Heart right ventricle (tissue), 16 donors: ENCODE results near the gene MXD1. TPM values are rescaled to one million over a fixed set of nuclear protein-coding genes. Genes with fewer than 3 reads are reported as not detected.
A peak's percentile ranks its signal among the peaks of the same experiment; 100 is the strongest.

Experiments used
- ATAC-seq, 8 donors: fragments of 200-7000 bp; cut with Tn5 transposase; one replicate each; pipeline ENCODE4 v1.9.1; 2020; ENCODE audit warnings: mild to moderate bottlenecking in 8 of 8, moderate library complexity in 8 of 8, moderate number of reproducible peaks in 1 of 8
- DNase-seq, 2 donors: peaks; one replicate each; pipeline ENCODE4 v3.0.0-alpha.2; 2020
- H3K27ac ChIP-seq, 10 donors: fragments of 200-600 bp; sonication (generic) in 2 of 10; one replicate each; pipeline versions ENCODE4 v1.5.0 to v1.8.0; 2020 to 2022; ENCODE audit warnings: mild to moderate bottlenecking in 3 of 10
- H3K27me3 ChIP-seq, 7 donors: fragments of 200-600 bp; one replicate each; pipeline ENCODE4 v1.8.0; 2021 to 2022; ENCODE audit warnings: mild to moderate bottlenecking in 2 of 7
- H3K36me3 ChIP-seq, 9 donors: fragments of 200-600 bp; sonication (generic) in 1 of 9; one replicate each; pipeline versions ENCODE4 v1.5.0 to v1.8.0; 2020 to 2022; ENCODE audit warnings: mild to moderate bottlenecking in 2 of 9
- H3K4me1 ChIP-seq, 9 donors: fragments of 200-600 bp; sonication (generic) in 1 of 9; one replicate each; pipeline versions ENCODE4 v1.5.0 to v1.8.0; 2020 to 2022; ENCODE audit warnings: mild to moderate bottlenecking in 4 of 9
- H3K4me3 ChIP-seq, 10 donors: fragments of 200-600 bp; sonication (generic) in 2 of 10; one replicate each; pipeline versions ENCODE4 v1.5.0 to v1.8.0; 2020 to 2022; ENCODE audit warnings: mild to moderate bottlenecking in 7 of 10, moderate library complexity in 2 of 10
- H3K9me3 ChIP-seq, 11 donors: fragments of 200-600 bp in 10 of 11; sonication (generic) in 2 of 11; one replicate each; pipeline versions ENCODE4 v1.5.0 to v1.8.0; 2013 to 2022; ENCODE audit warnings: mild to moderate bottlenecking in 2 of 11, control low read depth in 1 of 11, moderate library complexity in 1 of 11
- WGBS, 2 donors: extraction: QIAGEN DNeasy Blood & Tissue Kit; methylation state at CpG; one replicate each; pipeline ENCODE4 v1.1.7; 2013; ENCODE audit warnings: inconsistent platforms in 1 of 2; 5-methylcytosine and 5-hydroxymethylcytosine counted together
- intact Hi-C, 10 donors: fragments of 100-400 bp; cut with DNase I; formaldehyde crosslinking; loops; one replicate each; pipeline versions ENCODE4 v1.11.1 to v1.14.2; 2022
- long read RNA-seq, 3 donors: library from polyadenylated mRNA; unstranded; transcript quantifications; one replicate each; pipeline ENCODE4 v2.0.0, GENCODE V29; 2020 to 2021
- polyA plus RNA-seq, 2 donors: library from polyadenylated mRNA; stranded (reverse); fragments of 200-250 nt; gene quantifications; one replicate each; pipeline ENCODE4 v1.2.3, GENCODE V29; 2013
- total RNA-seq, 10 donors: library from RNA; stranded (reverse); fragmentation: NEBNext Ultra II Directional in 3 of 10; extraction: Animal tissue kit (Norgen Biotek cat#: 25700) in 3 of 10; gene quantifications; one replicate each; pipeline versions ENCODE4 v1.2.1 to v1.2.4, GENCODE V29; 2021 to 2023
- TF ChIP-seq, protein P1 (sequence below), 9 donors: fragments of 200-600 bp; sonication (generic) in 2 of 9; IDR thresholded peaks; one replicate each; pipeline versions ENCODE4 v1.5.0 to v1.8.0; 2021 to 2022; ENCODE audit warnings: antibody characterized with exemption in 9 of 9, mild to moderate bottlenecking in 5 of 9, moderate library complexity in 1 of 9
- donor health status: Arrhythmogenic right ventricular cardiomyopathy.
- donor health status: ischemic (EF 13 %, LVEDD 7.1; RV severe dilation, severe dysfunction).
- donor health status: healthy with polysubstance abuse.
- donor health status: DM: no; HTN: yes; CAD: no.
- donor health status: DM: no; HTN: no; CAD: no.
- donor health status: ischemic (EF 25% LVEDD 6.9; RV normal size, moderate dysfunction).
- donor health status: ischemic (EF 25% LVEDD 5.7; RV mildly dilated, moderate dysfunction).
- donor health status: healthy.
- donor health status: DM: yes; HTN: yes; CAD: no.
- donor health status: Ischemic cardiomyopathy.
- donor health status: ischemic (EF 35%, LVEDD 5.7; RV mildly dilated, moderate dysfunction).
- donor health status: nonischemic (EF 11% LVEDD 7.7; RV severe dilation, severe dysfunction).
- donor health status: DM: yes; HTN: yes; CAD: no.
- donor health status: PGD.
- donor health status: ischemic (EF 29% LVEDD 5.4; RV normal size, mild dysfunction).
- donor health status: nonischemic (EF 23%, LVEDD 6.1; RV moderate dilation, normal function).

Gene MXD1, protein sequence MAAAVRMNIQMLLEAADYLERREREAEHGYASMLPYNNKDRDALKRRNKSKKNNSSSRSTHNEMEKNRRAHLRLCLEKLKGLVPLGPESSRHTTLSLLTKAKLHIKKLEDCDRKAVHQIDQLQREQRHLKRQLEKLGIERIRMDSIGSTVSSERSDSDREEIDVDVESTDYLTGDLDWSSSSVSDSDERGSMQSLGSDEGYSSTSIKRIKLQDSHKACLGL
- total RNA-seq, result 10 to 100 TPM in 2 of 10 donors, 1 to 10 TPM in 8; 4.4 to 11.6 (median 6.6) TPM
- polyA plus RNA-seq, result 1 to 10 TPM; 2.0 to 2.3 TPM
- long read RNA-seq, donor 1, full-length matches to known transcripts, result 1 of 6 reads
- long read RNA-seq, donor 1, partial matches to known transcripts, result 0 of 6 reads
- long read RNA-seq, donor 1, other reads (novel, unspliced or antisense), result 5 of 6 reads
- long read RNA-seq, donor 2, partial matches to known transcripts, result 0 of 5 reads
- long read RNA-seq, donor 2, other reads (novel, unspliced or antisense), result 5 of 5 reads
- long read RNA-seq, donor 3, partial matches to known transcripts, result 1 of 13 reads
- long read RNA-seq, donor 3, other reads (novel, unspliced or antisense), result 12 of 13 reads

DNA sequence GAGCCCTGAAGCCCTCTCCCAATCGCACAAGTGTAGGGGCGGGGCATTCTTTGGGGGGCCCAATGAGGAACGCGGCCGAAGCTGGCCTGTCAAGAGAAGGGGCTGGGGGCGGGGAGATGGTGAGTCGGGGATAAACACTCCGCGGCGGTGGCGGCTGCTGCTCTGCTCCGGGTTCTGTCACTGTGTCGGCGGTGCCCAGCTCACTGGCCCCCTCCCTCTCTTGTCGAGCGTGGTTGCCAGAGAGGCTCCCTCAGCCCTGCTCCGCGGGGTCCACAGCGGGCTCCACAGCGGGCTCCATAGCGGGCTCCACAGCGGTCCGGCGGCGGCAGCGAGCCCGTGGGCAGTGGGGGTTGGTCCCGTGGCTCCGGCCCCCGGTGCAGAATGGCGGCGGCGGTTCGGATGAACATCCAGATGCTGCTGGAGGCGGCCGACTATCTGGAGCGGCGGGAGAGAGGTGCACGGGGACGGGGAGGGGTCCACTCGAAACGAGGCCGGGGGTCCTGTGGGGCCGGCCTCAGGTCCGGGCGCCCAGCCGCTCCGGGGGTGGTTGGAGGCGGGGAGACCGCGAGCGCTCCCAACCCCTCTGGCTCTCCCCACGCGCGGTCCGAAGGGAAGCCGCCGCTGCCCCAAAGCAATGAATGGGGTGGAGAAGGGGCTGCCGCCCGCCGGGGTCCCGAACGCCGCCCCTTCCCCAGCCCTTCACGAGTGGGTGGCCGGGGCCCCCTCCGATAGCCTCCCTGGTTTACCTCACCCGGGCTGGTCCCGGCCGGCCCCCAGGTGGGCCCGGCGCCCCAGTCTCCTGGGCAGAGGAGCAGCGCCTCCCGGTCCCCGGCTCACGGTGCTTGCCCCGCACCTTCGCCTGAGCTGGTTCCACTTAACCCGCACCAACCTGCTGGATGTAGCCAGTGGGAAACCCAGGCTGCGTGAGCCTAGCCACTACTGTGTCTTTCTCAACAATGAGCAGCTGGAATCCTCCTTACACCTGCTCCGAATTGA, at the start of gene MXD1:
TSS of gene MXD1 (plus strand) at position 160 of the 996 bp plus-strand sequence. CDS start at position 382, 222 bp downstream.
- Histone ChIP-seq H3K9me3 (no peaks in the 10 kb centered on the region), H3K4me3 (peak within 1 kb of the TSS; percentile 49 to 95 (median 87)), H3K36me3 (peaks cover 0 to 57% (median 0%) of the 10 kb centered on the region in 9 donors), H3K27me3 (no peaks in the 10 kb centered on the region), H3K4me1 (peaks cover 0 to 59% (median 34%) of the 10 kb centered on the region in 9 donors), H3K27ac (peak within 1 kb of the TSS; percentile 80 to 97 (median 96))
- WGBS, 2 donors, result 1% methylated on average over 77 to 81 of the region's 81 CpGs
- intact Hi-C loops, result loop anchor here (1.0 to 10.0 kb wide), 13 partner anchors 20 to 387 kb away; partner anchors contain the start of genes FAM136A (in 4 of the 10), PCBP1 (in 4 of the 10) and SNRPG (in 2 of the 10)
- DNase-seq, result peak in 1 of 2 donors; percentile 99
- peak in 3 of 8 donors; percentile 0 to 94 (median 8) for ATAC-seq
- TF ChIP-seq, protein P1, sequence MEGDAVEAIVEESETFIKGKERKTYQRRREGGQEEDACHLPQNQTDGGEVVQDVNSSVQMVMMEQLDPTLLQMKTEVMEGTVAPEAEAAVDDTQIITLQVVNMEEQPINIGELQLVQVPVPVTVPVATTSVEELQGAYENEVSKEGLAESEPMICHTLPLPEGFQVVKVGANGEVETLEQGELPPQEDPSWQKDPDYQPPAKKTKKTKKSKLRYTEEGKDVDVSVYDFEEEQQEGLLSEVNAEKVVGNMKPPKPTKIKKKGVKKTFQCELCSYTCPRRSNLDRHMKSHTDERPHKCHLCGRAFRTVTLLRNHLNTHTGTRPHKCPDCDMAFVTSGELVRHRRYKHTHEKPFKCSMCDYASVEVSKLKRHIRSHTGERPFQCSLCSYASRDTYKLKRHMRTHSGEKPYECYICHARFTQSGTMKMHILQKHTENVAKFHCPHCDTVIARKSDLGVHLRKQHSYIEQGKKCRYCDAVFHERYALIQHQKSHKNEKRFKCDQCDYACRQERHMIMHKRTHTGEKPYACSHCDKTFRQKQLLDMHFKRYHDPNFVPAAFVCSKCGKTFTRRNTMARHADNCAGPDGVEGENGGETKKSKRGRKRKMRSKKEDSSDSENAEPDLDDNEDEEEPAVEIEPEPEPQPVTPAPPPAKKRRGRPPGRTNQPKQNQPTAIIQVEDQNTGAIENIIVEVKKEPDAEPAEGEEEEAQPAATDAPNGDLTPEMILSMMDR (IDR thresholded peaks at IDR 0.05), result no peak

DNA sequence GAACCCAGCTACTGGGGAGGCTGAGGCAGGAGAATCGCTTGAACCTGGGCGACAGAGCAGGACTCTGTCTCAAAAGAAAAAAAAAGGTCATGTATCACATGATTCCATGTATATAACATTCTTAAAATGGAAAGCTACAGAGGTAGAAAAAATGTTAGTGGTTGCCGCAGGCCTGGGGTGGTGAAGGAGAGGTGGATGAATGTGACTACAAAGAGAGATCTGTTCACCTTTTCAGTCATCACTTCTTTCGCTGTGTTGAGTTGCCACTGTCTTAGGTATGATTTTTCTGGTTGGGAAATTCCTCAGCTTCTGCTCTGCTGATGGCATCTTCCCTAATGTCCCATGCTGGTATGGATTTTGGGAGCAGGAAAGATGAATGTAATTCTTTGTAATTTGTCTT, 26.5 kb upstream of the MXD1 start:
- intact Hi-C loops, result no loop called here
- ATAC-seq, result no peak
- Histone ChIP-seq H3K36me3 (no peaks in the 10 kb centered on the region), H3K27me3 (no peaks in the 10 kb centered on the region), H3K27ac (no peak overlapping the region), H3K4me1 (peaks cover 0 to 5% (median 0%) of the 10 kb centered on the region in 9 donors), H3K9me3 (peaks cover 0 to 8% (median 0%) of the 10 kb centered on the region in 11 donors), H3K4me3 (no peak overlapping the region)
- DNase-seq, result no peak
- TF ChIP-seq, protein P1 (IDR thresholded peaks at IDR 0.05), result no peak
- 94 to 99% methylated on average over 4 of the region's 4 CpGs for WGBS, 2 donors

DNA sequence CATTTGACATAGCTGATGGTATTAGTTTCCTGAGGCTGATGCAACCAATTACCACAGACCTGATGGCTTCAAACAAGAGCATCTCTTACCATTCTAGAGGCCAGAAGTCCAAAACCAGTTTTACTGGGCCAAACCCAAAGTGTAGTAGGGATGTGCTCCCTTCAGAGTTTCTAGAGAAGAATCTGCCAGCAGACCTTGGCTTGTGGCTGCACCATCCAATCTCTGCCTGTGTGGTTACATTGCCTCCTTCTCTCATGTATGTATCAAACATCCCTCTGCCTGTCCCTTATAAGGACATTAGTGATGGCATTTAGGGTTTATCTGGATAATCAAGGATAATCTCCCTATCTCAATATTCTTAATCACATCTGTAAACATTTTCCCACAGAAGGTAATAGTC, 25.6 kb upstream of the MXD1 start:
- no peaks in the 10 kb centered on the region for H3K36me3 ChIP-seq
- H3K27me3 ChIP-seq, result no peaks in the 10 kb centered on the region
- intact Hi-C loops, result no loop called here
- TF ChIP-seq, protein P1 (IDR thresholded peaks at IDR 0.05), result no peak
- H3K27ac ChIP-seq, result no peak overlapping the region
- peaks cover 0 to 10% (median 0%) of the 10 kb centered on the region in 9 donors for H3K4me1 ChIP-seq
- no peak for DNase-seq
- H3K4me3 ChIP-seq, result no peak overlapping the region
- ATAC-seq, result no peak
- peaks cover 0 to 8% (median 0%) of the 10 kb centered on the region in 11 donors for H3K9me3 ChIP-seq
